Activated naive CD4-positive, alpha-beta T cell treated with anti-CD3 and anti-CD28 coated beads, Interleukin-2, amount 50 U/mL, for 16 hours (primary cell): ENCODE results near the gene TOX2.

Source experiments
- DNase-seq: peaks from one replicate; pipeline ENCODE4 v3.0.0-alpha.2; 2020

The TOX2 gene

DNA sequence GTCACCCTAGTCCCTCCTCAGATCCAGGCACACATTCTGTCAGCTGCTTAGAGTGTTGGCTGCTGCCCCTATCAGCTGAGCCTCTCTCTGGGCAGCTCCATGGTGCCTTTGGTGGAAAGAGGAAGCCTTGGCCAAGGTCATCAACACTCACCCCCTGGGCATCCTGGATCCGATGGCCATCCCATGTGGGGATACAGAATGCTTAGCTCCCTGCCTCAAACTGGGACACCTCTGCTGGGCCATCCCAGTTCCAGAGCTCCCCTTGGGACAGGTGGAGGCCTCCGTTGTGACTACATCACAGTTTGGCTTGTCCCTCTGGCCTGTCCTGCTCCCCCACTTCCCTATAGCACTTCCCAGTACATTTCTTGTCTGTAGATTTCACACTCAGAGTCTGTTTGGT, 45.6 kb downstream of the TOX2 start:
- no peak for DNase-seq

DNA sequence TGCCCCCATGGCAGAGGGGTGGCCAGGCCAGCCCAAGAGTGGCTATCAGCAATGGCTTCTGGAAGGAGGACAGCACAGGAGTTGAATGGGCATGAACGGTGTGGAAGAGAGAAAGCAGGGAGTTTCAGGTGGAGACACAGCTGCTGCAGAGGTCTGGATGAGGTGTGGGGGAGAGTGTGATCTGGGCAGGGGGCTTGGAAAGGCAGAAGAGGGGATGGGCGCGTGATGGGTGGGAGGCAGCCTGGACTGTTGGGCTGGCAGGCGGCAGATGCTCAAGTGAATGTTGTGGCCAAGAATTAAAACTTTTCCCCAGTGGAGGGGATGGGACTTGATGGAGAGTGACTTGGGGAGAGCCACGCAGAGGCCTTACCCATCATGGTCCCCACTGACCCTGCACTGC, 46.5 kb downstream of the TOX2 start:
- DNase-seq: no peak

DNA sequence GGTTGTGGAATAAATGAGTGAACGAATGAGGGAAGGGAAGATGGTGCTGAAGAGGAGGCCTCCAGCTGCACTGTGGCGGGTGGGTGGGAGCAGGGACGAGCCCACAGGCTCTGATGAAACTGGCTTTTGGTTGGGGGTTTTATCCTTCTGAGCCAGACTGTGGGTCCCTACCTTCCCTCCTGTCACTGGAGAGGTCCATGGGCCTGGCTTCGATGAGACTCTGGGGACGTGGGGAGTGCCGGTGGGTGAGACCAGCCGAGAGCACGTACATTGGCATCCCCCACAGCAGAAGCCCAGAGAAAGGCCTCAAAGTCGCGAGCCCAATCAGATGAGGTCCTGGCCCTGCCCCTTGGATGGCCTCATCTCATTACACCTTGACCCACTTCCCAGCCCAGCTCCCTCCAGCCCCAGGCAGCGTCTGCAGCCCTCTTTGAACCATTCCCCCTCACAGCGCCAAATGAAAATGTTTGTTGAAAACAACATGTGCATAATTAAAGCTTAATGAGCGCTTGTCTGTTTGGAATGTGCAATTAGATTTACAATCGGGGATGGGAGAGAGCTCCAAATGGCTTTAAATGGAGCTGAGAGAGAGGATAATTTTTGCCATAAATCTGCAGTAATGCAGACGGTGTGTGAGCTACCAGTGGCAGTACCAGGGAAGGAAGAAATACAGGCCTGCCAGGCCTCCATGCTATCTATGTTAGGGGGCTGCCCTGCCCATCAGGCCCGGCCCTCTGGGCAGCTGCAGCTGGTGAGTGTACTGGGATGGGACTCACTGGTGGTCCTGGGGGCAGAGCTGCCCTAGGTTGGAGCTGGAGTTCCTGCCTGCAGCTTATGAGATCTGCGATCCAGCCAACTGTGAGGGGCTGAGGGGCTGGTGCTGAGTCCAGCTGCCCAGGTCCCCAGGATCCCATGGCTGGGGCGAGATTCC, 47.2 kb downstream of the TOX2 start:
- DNase-seq: no peak

DNA sequence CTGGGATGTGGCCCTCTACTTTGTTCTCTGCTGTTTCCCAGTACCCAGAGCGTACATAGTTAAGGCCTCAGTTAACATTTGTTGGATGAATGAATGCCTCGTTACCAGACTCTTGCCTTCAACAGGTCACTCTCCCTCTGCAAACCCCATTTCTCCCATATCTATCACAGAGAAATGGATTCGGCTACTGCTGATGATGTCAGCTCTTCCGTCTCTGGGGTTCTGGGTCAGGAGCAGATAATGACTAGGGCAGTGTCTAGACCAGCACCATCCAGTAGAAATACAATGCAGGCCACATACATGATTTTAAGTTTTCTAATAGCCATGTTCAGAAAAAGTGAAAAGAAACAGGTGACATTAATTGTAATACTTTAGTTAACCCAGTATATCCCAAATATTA, 47.9 kb downstream of the TOX2 start:
- DNase-seq: no peak

DNA sequence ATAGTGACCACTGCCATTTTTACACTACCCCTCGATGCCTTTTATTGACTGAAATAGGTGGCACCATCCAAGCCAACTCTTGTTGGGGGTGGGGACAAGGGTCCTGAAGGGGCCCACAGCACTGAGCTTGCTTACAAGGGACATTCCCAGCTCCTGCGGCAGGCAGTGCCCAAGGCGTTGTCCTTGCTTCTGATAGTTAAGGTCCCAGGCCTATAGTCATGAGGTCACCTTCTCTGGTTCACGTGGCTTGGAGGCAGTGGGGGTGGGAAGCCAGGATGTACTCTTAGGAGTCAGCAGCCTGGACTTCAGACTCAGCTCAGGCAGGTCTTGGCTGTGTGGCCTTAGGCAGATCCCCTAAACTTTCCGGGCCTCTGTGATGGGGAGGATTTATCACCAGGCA, 48.6 kb downstream of the TOX2 start:
- DNase-seq: no peak

DNA sequence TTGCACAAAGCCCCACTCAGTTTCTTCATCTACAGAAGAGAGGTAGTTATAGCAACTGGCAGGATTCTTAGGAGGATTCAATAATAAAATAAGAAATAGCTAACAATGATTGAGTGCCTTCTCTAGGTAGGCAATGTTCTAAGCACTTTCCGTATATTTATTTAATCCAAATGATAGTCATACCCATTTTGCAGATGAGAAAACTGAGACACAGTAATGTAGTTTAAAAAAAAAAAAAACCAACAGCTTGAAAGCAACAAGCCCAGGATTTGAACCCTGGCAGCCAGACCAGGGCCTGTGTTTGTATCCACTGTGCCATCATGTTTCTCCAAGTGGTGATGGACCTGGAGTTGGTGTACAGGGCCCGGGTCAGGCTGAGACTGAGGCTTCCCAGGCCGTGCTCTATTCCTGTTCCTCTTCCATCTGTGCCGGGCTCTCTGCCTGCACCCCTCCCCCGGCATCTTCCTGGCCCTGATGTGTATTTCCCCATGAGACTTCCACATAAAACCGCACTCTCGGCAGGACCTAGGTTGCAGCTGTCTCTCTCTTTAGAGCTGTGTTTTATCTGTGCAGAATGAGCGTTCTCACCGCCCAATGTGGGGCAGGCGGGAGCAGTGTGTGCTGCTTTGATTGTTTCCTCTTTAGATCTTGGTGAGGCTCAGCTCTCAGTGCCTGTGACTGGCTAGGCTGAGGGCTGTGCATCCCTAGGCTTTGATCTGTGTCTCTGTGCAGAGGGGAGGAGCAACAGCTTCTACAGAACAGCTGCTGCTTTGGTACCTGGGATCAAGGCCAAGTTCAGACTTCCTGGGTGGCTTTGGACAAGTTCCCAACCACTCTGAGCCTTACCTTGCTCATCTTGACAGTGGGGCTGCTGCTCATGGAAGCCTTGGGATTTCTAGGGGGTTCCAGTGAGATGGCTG, 49.5 kb downstream of the TOX2 start:
- DNase-seq: peak; percentile 45

DNA sequence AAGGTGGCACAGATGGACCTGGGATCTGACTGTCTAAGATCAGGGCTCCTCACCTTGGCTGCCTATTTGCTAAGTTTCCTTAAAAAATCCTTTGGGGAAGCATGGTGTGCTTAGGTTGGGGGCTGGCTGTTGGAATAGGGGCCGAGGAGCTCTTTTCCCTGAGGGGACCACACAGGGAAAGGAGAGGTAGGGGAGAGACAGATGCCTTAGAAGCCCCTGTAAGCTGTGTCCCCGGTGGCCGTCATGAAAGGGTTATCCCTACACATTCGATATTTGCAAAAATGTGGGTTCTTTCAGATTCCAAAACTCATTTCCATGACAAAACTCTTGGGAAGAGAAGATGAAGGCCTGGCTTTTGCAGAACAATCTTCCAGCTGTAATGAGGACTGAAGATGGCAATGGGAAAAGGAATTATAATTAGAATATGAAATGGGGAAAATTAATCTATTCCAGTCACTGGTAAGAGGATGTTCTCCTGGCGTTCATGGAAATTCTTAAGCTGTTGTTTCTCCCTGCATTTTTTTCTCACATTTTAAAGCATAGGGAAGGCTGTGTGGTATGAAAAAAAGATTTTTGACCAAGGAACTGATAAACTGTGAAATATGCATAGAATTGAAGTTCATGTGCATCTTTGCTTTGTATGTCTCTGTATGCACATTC, 53.8 kb downstream of the TOX2 start:
- DNase-seq: no peak

DNA sequence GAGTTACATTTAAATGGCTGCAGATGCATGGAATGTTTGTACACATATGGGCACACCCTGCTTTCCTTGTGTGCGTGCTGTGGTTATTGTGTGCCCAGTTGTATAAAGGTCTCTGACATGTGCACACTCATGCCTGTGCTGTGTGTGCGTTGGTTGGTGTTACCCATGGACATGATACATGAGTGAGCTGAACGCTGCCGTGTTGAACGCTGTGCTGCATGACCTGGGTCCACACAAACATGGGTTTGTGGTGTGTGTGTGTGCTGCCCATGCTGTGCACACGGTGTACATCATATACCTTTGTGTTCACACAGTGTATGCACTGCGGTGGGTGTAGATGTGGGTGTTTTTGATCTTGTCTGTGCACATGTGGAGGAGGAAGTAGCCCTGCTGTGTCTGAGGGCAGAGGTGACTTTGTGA, 54.4 kb downstream of the TOX2 start:
- DNase-seq: no peak

DNA sequence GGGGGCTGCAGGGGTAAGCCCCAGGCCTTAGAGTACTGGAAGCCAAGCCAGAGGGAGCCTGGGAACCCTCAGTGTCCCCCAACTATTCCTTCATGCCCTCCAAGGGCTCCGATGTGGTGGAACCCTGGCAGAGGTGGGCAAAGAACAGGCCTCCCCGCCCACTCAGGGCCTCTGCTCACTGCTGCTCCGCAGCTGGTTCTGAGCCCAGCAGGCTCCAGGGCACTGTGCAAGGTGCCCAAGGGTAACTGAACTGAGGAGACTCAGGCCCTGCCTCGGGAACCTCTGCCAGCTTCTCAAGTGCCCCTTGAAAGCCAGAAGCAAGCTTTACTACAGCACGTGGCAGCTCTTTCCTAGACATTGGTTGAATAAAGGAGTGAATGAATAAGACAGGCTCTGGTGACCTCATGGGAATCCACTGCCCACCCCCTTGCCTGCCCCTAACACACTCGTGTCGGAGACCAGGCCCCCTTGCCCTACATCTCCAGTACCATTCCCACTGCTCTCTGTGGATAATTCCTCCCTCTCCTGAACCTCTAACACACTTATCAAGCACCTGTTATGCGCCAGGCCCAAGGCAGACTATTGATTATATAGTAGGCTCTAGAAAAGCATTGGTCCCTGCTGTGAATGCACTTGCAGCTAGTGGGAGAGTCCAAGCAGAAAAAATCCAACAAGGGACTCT, 55.0 kb downstream of the TOX2 start:
- no peak for DNase-seq

DNA sequence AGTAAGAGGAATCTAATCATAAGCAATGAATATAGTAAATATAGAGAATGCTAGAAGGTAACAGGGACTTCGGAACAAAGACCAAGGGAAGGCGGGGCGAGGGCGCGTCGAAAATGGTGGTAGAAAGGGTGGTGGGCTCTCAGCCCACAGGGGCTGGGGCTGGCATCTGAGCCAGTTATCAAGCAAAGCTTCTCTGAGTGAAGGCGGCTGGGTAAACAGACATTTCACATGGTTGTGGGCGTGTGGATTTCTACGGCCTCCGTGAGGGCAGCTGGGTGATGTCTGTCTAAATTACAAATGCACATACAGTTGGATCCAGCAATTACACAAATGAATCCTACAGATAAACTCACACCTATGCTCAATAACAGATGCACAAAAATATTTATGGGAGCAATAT, 56.6 kb downstream of the TOX2 start:
- DNase-seq: no peak

DNA sequence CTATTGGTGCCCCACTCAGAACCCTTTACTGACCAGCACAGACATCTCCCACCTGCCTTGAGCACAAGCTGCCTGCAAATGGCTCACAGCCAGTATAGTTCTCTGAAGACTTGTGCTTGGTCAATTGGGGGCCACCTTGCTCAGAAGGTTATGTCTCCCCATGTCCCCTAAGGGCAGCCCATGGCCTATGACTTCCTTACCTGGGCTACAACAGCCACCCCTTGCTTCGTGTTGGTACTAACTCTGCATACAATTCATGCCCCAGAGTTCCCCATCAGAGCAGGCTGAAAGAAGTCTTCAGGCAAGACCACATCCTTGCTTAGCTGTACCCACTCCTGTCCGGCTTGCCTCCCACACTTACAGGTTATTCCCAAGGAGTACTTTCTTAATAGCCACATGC, 57.4 kb downstream of the TOX2 start:
- no peak for DNase-seq

DNA sequence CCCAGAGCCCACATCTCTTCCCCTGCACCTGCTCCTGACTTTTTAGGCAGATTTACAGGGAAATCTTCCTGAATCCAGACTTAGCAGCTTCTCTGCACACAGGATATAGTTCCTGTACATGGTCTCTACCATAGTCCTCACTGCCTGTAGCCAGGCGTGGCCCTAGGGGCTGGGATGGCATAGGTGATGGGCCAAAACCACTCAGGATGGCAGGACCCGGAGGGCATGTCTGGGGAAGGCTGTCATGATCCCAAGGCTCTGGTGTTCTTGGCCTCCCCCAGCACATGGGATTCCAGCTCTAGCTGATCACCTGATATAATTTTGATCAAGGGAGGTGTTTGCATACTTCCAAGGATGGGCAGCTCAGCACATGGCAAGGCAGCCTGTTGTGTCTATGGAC, 58.0 kb downstream of the TOX2 start:
- no peak for DNase-seq

DNA sequence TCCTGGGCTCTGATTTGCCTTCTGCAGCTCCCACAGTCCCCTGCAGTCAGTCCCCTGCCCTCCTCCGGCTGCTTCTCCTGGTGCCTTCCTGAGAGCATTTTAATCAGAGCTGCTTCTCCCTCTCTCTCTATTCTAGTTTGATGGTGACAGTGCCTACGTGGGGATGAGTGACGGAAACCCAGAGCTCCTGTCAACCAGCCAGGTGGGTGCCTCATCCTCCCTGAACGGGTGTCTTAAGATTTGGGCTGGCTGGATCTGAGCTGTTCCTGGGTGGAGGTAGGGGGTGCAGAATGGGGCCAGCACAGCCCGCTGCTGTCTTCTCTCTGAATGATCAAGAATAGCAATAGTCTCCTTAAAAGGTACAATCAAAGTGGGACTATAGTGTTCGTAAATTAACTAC, 58.6 kb downstream of the TOX2 start:
- no peak for DNase-seq

DNA sequence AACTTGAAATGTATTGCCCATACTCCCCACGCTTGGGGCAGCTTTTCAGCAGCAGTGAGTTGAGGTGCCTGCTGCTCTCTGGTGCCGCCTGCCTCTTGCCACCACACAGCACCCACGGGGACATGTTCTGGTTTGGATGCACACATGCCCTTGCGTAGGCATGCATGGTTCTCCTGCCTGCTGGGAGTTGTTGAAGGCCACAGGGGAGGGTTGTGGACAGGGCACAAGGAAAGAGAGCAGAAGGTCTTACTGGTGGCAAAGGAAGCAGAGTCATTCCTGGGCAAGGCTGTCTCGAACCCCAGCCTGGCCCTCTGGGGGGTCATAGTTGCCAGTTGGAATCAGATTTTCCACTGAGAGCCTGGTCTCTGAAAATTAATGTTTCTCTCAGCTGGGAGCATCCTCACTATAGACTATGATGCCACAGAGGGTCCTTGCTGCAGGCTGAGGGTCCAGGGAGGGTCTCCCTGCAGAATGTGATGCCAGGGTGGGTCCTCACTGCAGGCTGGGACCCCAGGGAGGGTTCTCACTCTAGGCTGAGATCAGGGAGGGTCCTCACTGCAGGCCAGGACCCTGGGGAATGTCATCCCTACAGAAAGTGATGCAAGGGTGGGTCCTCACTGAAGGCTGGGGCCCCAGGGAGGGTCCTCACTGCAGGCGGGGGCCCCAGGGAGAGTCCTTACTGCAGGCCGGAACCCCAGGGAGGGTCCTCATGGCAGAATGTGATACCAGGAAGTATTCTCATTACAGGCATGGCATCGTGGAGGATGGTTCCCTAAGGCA, 59.2 kb downstream of the TOX2 start:
- DNase-seq: no peak

DNA sequence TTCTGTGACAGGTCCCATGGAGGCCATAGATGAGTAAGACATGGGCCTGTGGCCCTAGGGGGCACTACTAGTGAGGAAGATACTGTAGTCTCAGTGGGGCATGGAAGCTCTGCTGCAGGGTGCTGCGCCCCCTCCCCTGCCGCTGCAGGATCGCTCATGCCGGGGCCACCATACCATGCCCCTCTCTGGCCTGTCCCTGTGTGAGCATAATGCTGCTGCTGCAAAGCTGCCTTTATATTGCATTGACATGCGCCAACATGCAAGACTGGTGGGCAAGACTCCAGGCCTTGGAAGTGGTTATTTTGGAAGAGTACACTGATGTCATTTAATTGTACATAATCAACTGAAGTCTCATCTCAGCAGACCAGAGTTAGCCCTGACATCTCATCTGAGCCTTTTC, 60.0 kb downstream of the TOX2 start:
- no peak for DNase-seq

DNA sequence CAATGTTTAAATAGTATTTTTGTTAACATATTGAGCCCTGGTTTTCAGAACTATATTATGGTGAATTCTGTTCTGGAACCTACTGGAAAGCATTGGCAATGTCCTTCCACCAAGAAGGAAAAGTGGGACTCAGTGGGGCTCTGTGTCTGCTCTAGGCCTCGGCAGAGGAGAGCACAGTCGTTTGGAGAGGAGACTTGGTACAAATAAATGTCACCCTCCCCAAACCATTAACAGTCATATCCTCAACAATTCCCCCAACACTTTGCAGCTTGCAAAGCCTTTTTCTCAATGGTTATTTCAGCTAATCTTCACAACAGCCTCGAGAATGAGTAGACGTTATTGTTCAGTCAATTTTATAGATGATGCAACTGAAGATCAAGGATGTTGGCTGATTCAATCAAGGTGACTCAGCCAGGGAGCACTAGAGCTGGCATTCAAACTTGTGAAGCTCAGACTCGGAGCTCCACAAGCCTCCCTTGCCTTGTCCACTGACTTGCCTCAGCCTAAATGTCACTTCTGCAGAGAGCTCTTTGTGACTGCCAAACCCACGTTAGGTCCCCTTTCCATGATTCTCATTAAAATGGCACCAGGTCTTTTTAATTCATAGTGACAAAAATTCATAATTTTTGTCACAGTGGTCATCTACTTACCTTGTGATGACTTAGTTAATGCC, 60.6 kb downstream of the TOX2 start:
- peak; percentile 31 for DNase-seq

DNA sequence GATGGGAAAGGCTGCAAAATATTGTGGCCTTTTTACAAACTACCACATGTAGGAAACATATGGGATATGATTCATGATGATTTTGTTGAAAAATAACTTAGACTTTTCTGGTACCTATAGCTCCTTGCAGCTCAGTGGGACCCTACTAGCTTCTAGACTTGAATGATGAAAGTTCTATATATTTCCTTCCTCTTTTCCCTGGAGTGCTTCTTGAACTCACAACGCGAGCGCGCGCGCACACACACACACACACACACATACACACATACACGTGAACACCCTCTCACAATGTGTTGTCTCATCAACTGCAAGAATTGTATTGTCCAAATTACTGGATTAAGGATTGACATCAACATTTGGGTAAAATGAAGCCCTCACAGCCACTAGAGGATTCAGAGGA, 61.9 kb downstream of the TOX2 start:
- DNase-seq: no peak

DNA sequence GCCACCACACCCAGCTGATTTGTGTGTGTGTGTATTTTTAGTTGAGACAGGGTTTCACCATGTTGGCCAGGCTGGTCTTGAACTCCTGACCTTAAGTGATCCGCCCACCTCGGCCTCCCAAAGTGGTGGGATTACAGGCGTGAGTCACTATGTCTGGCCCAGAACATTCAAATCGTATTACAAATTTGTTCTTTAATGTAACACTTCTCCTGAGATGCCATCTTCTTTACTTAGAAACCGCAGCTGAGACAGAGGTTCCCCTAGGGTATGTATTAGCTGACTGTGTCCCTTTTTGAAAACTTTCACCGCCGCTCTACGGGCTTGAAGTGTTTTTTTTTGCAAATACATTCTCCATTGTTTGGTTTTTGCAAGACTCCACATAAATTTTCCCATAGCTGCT, 62.6 kb downstream of the TOX2 start:
- no peak for DNase-seq

DNA sequence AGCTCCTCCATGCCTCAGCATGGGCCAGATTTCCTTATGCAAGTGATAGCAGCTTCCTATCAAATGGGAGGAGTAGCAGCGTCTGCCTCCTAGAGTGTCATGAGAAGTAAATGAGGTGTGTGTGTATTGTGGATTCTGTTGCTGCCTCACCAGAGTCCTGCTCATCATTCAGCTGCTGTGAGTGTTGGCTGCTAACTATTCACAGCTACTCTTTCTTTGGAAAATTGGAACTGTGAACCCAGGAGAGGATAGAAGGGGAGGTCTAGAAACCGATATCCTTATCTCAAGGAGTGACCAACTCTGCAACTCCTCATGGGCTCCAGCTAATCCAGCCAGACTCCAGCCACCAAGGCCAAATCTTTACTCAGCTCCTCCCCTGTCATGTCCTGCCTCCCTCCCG, 63.3 kb downstream of the TOX2 start:
- DNase-seq: no peak

DNA sequence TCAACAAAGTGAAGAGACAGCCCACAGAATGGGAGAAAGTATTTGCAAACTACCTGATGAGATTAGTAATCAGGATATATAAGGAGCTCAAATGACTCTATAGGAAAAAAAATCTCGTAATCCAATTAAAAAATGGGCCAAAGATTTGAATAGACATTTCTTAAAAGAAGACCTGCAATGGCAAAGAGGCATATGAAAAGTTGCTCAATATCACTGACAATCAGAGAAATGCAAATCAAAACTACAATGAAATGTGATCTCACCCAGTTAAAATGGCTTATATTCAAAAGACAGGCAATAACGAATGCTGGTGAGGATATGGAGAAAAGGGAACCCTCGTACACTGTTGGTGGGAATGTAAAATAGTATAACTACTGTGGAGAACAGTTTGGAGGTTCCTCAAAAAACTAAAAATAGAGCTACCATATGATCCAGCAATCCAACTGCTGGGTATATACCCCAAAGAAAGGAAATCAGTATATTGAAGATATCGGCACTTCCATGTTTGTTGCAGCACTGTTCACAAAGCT, 65.0 kb downstream of the TOX2 start:
- no peak for DNase-seq

DNA sequence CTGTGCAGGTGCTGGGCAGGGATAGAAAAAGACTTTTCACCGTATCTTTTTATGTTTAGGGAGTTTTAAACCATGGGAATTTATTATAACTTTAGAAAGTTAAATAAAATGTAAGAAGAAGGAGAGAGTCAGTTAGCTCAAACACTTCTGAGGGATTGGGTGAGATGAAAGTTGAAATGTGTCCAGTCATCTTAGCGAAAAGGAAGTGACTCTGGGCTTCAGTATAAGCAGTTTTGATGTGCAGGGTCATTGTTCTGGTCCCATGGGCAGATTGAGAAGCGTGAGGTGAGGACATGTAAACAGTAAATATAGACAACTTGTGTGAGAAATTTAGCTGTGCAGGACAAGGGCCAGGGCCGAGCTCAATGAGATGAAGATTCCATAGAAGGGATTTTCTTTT, 66.9 kb downstream of the TOX2 start:
- DNase-seq: no peak
